GM12878 (cell line): ENCODE data around the gene DNASE2B.

ENCODE experiments used
- CHD1 ChIP-seq: IDR thresholded peaks from 2 replicates; pipeline ENCODE4 v1.6.1; 2012; ENCODE audit warnings: low read depth, low read length, improper control_type of control experiment
- RAD21 ChIP-seq: IDR thresholded peaks from 2 replicates; pipeline ENCODE4 v1.6.1; 2011; ENCODE audit warnings: mild to moderate bottlenecking, low read depth, low read length, moderate library complexity; ENCODE audit not compliant: insufficient read depth
- REST ChIP-seq: IDR thresholded peaks from 2 replicates; pipeline ENCODE4 v1.6.1; 2012; ENCODE audit warnings: mild to moderate bottlenecking, low read depth, low read length
- TAF1 ChIP-seq: IDR thresholded peaks from 2 replicates; pipeline ENCODE4 v1.6.1; 2011; ENCODE audit warnings: mild to moderate bottlenecking, low read depth, low read length, borderline replicate concordance
- TARDBP ChIP-seq: IDR thresholded peaks from 2 replicates; pipeline ENCODE4 v1.6.1; 2016; ENCODE audit warnings: borderline replicate concordance
- TF ChIP-seq, protein P1 (sequence below), 3 experiments: IDR thresholded peaks in 2 of 3; conservative IDR thresholded peaks in 1 of 3; 2 replicates each; pipeline ENCODE4 v1.5.1; 2011; ENCODE audit warnings: low read depth in 3 of 3, low read length in 3 of 3, mild to moderate bottlenecking in 3 of 3, control low read depth in 2 of 3, moderate library complexity in 2 of 3, inconsistent platforms in 1 of 3, mixed read lengths in 1 of 3; ENCODE audit not compliant: control insufficient read depth in 2 of 3, insufficient read depth in 1 of 3; ENCODE audit errors: extremely low read depth in 1 of 3

GRCh38 chr1:84376000-84376910 is 22.0 kb upstream of the DNASE2B start:
- TF ChIP-seq, protein P1, sequence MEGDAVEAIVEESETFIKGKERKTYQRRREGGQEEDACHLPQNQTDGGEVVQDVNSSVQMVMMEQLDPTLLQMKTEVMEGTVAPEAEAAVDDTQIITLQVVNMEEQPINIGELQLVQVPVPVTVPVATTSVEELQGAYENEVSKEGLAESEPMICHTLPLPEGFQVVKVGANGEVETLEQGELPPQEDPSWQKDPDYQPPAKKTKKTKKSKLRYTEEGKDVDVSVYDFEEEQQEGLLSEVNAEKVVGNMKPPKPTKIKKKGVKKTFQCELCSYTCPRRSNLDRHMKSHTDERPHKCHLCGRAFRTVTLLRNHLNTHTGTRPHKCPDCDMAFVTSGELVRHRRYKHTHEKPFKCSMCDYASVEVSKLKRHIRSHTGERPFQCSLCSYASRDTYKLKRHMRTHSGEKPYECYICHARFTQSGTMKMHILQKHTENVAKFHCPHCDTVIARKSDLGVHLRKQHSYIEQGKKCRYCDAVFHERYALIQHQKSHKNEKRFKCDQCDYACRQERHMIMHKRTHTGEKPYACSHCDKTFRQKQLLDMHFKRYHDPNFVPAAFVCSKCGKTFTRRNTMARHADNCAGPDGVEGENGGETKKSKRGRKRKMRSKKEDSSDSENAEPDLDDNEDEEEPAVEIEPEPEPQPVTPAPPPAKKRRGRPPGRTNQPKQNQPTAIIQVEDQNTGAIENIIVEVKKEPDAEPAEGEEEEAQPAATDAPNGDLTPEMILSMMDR (IDR thresholded peaks at IDR 0.05 in 2 of 3, conservative IDR thresholded peaks at IDR 0.05 in 1 of 3; ENCODE audit: control insufficient read depth in 2 of 3, extremely low read depth in 1 of 3, insufficient read depth in 1 of 3, low read depth in 3 of 3, low read length in 3 of 3), result no peak
- TF ChIP-seq TARDBP (no peak), CHD1 (no peak), REST (no peak), TAF1 (no peak), RAD21 (no peak)
